Measurements from ENCODE around the gene AP1S2. TPM values are rescaled to one million over a fixed set of nuclear protein-coding genes. Genes with fewer than 3 reads are reported as not detected.

Gene AP1S2
- total and polyA plus RNA-seq, 9 of the 15 experiments (the other 6 are each of a cell fraction or from before 2014, with no cell fraction given): 11.1 to 64.2 (median 25.8) TPM

- TF ChIP-seq ZBTB26 (CRISPR knock-in tag; IDR thresholded peaks at IDR 0.05) (no peak), ZNF263 (CRISPR knock-in tag; IDR thresholded peaks at IDR 0.05; ENCODE audit: borderline replicate concordance) (no peak), BRD9 (IDR thresholded peaks at IDR 0.05; ENCODE audit: low read depth, partially characterized antibody) (no peak), PML (IDR thresholded peaks at IDR 0.05; ENCODE audit: low read length) (no peak), ATF1 (CRISPR knock-in tag; IDR thresholded peaks at IDR 0.05) (no peak), ATF1 (tag; IDR thresholded peaks at IDR 0.05) (peak; percentile 77), POLR2B (IDR thresholded peaks at IDR 0.05; ENCODE audit: low read depth, partially characterized antibody) (peak; percentile 56), TAF1 (IDR thresholded peaks at IDR 0.05; ENCODE audit: control insufficient read depth, extremely low read depth, insufficient read depth, low read length, severe bottlenecking) (peak; percentile 31), FOXJ3 (CRISPR knock-in tag; IDR thresholded peaks at IDR 0.05) (no peak), CREBBP (IDR thresholded peaks at IDR 0.05; ENCODE audit: low read depth, low read length) (no peak), GMEB1 (CRISPR knock-in tag; IDR thresholded peaks at IDR 0.05) (no peak), ZNF695 (CRISPR knock-in tag; IDR thresholded peaks at IDR 0.05) (no peak), ZNF165 (CRISPR knock-in tag; IDR thresholded peaks at IDR 0.05; ENCODE audit: borderline replicate concordance) (no peak), E4F1 (CRISPR knock-in tag; IDR thresholded peaks at IDR 0.05; ENCODE audit: borderline replicate concordance) (no peak), ZNF24 (IDR thresholded peaks at IDR 0.05) (0 out of 2 replicates have a peak, but pooled peaks have one; percentile 10), KDM4B (IDR thresholded peaks at IDR 0.05; ENCODE audit: borderline replicate concordance in 2 of 2, low read depth in 1 of 2) (no peak), ZZZ3 (IDR thresholded peaks at IDR 0.05) (no peak), TBL1XR1 (IDR thresholded peaks at IDR 0.05; ENCODE audit: low read length in 2 of 2) (no peak), ETV6 (IDR thresholded peaks at IDR 0.05; ENCODE audit: borderline replicate concordance in 1 of 2, low read depth in 2 of 2, low read length in 1 of 2) (peak; percentile 11 to 55; a peak in 2 of 4 replicates), ETV6 (CRISPR knock-in tag; IDR thresholded peaks at IDR 0.05; ENCODE audit: borderline replicate concordance) (no peak)
These were observed at the start of gene AP1S2 (continued) for GRCh38 chrX:15854712-15855567.
